HEK293 (cell line): ENCODE data around the gene ST7L.
A peak's percentile ranks its signal among the peaks of the same experiment; 100 is the strongest.

ENCODE experiments used
- ATF2 ChIP-seq: fragments of 450-650 bp; formaldehyde crosslinking; IDR thresholded peaks from 2 replicates; pipeline ENCODE4 v1.5.1; 2016; ENCODE audit warnings: missing biosample characterization, missing genetic modification characterization, low read depth
- KLF1 ChIP-seq: fragments of 450-650 bp; formaldehyde crosslinking; IDR thresholded peaks from 2 replicates; pipeline ENCODE4 v1.5.1; 2016; ENCODE audit warnings: missing biosample characterization, missing genetic modification characterization
- KLF10 ChIP-seq: fragments of 450-650 bp; IDR thresholded peaks from 2 replicates; pipeline ENCODE4 v1.5.1; 2018; ENCODE audit warnings: missing biosample characterization, mild to moderate bottlenecking, missing genetic modification characterization
- KLF17 ChIP-seq: fragments of 450-650 bp; formaldehyde crosslinking; IDR thresholded peaks from 2 replicates; pipeline ENCODE4 v1.5.1; 2016; ENCODE audit warnings: missing biosample characterization, missing genetic modification characterization
- MZF1 ChIP-seq: fragments of 450-650 bp; formaldehyde crosslinking; IDR thresholded peaks from 2 replicates; pipeline ENCODE4 v1.5.1; 2017; ENCODE audit warnings: missing biosample characterization, missing genetic modification characterization, borderline replicate concordance
- OVOL3 ChIP-seq: fragments of 450-650 bp; formaldehyde crosslinking; IDR thresholded peaks from 2 replicates; pipeline ENCODE4 v1.5.1; 2016; ENCODE audit warnings: missing biosample characterization, missing genetic modification characterization
- SP2 ChIP-seq: fragments of 450-650 bp; formaldehyde crosslinking; IDR thresholded peaks from 2 replicates; pipeline ENCODE4 v1.5.1; 2016; ENCODE audit warnings: missing biosample characterization, missing genetic modification characterization
- SP3 ChIP-seq: fragments of 450-650 bp; formaldehyde crosslinking; IDR thresholded peaks from 2 replicates; pipeline ENCODE4 v1.5.1; 2016; ENCODE audit warnings: missing biosample characterization, missing genetic modification characterization
- SP7 ChIP-seq: fragments of 450-650 bp; formaldehyde crosslinking; IDR thresholded peaks from 2 replicates; pipeline ENCODE4 v1.5.1; 2016; ENCODE audit warnings: missing biosample characterization, missing genetic modification characterization
- YY1 ChIP-seq: fragments of 450-650 bp; formaldehyde crosslinking; IDR thresholded peaks from 2 replicates; pipeline ENCODE4 v1.5.1; 2018; ENCODE audit warnings: missing biosample characterization, missing genetic modification characterization
- ZBTB1 ChIP-seq: fragments of 450-650 bp; formaldehyde crosslinking; IDR thresholded peaks from 2 replicates; pipeline ENCODE4 v1.5.1; 2016; ENCODE audit warnings: missing biosample characterization, missing genetic modification characterization
- ZBTB17 ChIP-seq: fragments of 450-650 bp; formaldehyde crosslinking; IDR thresholded peaks from 2 replicates; pipeline ENCODE4 v1.5.1; 2016; ENCODE audit warnings: missing biosample characterization, missing genetic modification characterization
- ZBTB48 ChIP-seq: fragments of 450-650 bp; formaldehyde crosslinking; IDR thresholded peaks from 2 replicates; pipeline ENCODE4 v1.5.1; 2016; ENCODE audit warnings: missing biosample characterization, missing genetic modification characterization
- ZBTB49 ChIP-seq: fragments of 450-650 bp; formaldehyde crosslinking; IDR thresholded peaks from 2 replicates; pipeline ENCODE4 v1.5.1; 2016; ENCODE audit warnings: missing biosample characterization, missing genetic modification characterization, low read depth
- ZEB2 ChIP-seq: fragments of 450-650 bp; formaldehyde crosslinking; IDR thresholded peaks from 2 replicates; pipeline ENCODE4 v1.5.1; 2016; ENCODE audit warnings: missing biosample characterization, missing genetic modification characterization
- ZFHX2 ChIP-seq: fragments of 450-650 bp; formaldehyde crosslinking; conservative IDR thresholded peaks from 2 replicates; pipeline ENCODE4 v1.5.1; 2016; ENCODE audit warnings: missing biosample characterization, missing genetic modification characterization
- ZNF132 ChIP-seq: fragments of 450-650 bp; formaldehyde crosslinking; IDR thresholded peaks from 2 replicates; pipeline ENCODE4 v1.5.1; 2017; ENCODE audit warnings: missing biosample characterization, missing genetic modification characterization, borderline replicate concordance
- ZNF157 ChIP-seq: fragments of 450-650 bp; formaldehyde crosslinking; IDR thresholded peaks from 2 replicates; pipeline ENCODE4 v1.5.1; 2016; ENCODE audit warnings: missing biosample characterization, missing genetic modification characterization
- ZNF16 ChIP-seq: fragments of 450-650 bp; formaldehyde crosslinking; IDR thresholded peaks from 2 replicates; pipeline ENCODE4 v1.5.1; 2016; ENCODE audit warnings: low read depth, missing biosample characterization, missing genetic modification characterization
- ZNF324 ChIP-seq: fragments of 450-650 bp; formaldehyde crosslinking; IDR thresholded peaks from 2 replicates; pipeline ENCODE4 v1.5.1; 2016; ENCODE audit warnings: missing biosample characterization, missing genetic modification characterization
- ZNF335 ChIP-seq: fragments of 450-650 bp; formaldehyde crosslinking; conservative IDR thresholded peaks from 2 replicates; pipeline ENCODE4 v1.5.1; 2016; ENCODE audit warnings: missing biosample characterization, missing genetic modification characterization
- ZNF341 ChIP-seq: fragments of 450-650 bp; formaldehyde crosslinking; IDR thresholded peaks from 2 replicates; pipeline ENCODE4; 2016; ENCODE audit warnings: low read depth, missing biosample characterization, missing genetic modification characterization
- ZNF366 ChIP-seq: fragments of 450-650 bp; formaldehyde crosslinking; conservative IDR thresholded peaks from 2 replicates; pipeline ENCODE4 v1.5.1; 2016; ENCODE audit warnings: missing biosample characterization, missing genetic modification characterization
- ZNF449 ChIP-seq: fragments of 450-650 bp; formaldehyde crosslinking; IDR thresholded peaks from 2 replicates; pipeline ENCODE4 v1.5.1; 2017; ENCODE audit warnings: missing biosample characterization, mild to moderate bottlenecking, missing genetic modification characterization, moderate library complexity
- ZNF48 ChIP-seq: fragments of 450-650 bp; formaldehyde crosslinking; IDR thresholded peaks from 2 replicates; pipeline ENCODE4 v1.5.1; 2016; ENCODE audit warnings: missing biosample characterization, missing genetic modification characterization
- ZNF558 ChIP-seq: fragments of 450-650 bp; formaldehyde crosslinking; IDR thresholded peaks from 2 replicates; pipeline ENCODE4 v1.5.1; 2016; ENCODE audit warnings: missing biosample characterization, missing genetic modification characterization
- ZNF561 ChIP-seq: fragments of 450-650 bp; IDR thresholded peaks from 2 replicates; pipeline ENCODE4 v1.5.1; 2018; ENCODE audit warnings: missing biosample characterization, missing genetic modification characterization, borderline replicate concordance
- ZNF600 ChIP-seq: fragments of 450-650 bp; formaldehyde crosslinking; IDR thresholded peaks from 2 replicates; pipeline ENCODE4 v1.5.1; 2016; ENCODE audit warnings: missing biosample characterization, missing genetic modification characterization
- ZNF623 ChIP-seq: fragments of 450-650 bp; formaldehyde crosslinking; IDR thresholded peaks from 2 replicates; pipeline ENCODE4 v1.5.1; 2016; ENCODE audit warnings: missing biosample characterization, missing genetic modification characterization
- ZNF692 ChIP-seq: fragments of 450-650 bp; formaldehyde crosslinking; IDR thresholded peaks from 2 replicates; pipeline ENCODE4 v1.5.1; 2016; ENCODE audit warnings: missing biosample characterization, missing genetic modification characterization
- ZNF76 ChIP-seq: fragments of 450-650 bp; formaldehyde crosslinking; IDR thresholded peaks from 2 replicates; pipeline ENCODE4; 2016; ENCODE audit warnings: low read depth, missing biosample characterization, missing genetic modification characterization, borderline replicate concordance
- ZNF843 ChIP-seq: fragments of 450-650 bp; formaldehyde crosslinking; IDR thresholded peaks from 2 replicates; pipeline ENCODE4 v1.5.1; 2016; ENCODE audit warnings: missing biosample characterization, missing genetic modification characterization
- ZXDB ChIP-seq: fragments of 450-650 bp; formaldehyde crosslinking; IDR thresholded peaks from 2 replicates; pipeline ENCODE4 v1.5.1; 2016; ENCODE audit warnings: missing biosample characterization, missing genetic modification characterization

ST7L gene

GRCh38 chr1:112619518-112620376 is 806 bp upstream of the ST7L start, which contains the start of gene CAPZA1 (continued):
- peak; percentile 84 for TF ChIP-seq ZNF449 (tag by site-specific recombination)
- peak; percentile 23; the same call in 1 of the 2 replicates for TF ChIP-seq ZNF324 (tag by site-specific recombination)
- TF ChIP-seq ZNF366 = peak; percentile 23; the same call in 1 of the 2 replicates
- peak; percentile 58; the same call in 1 of the 2 replicates for TF ChIP-seq ZNF692 (tag by site-specific recombination)
- TF ChIP-seq ZNF843 (tag by site-specific recombination) = 0 out of 2 replicates have a peak, but pooled peaks have one; percentile 13
- TF ChIP-seq ZNF76 (tag by site-specific recombination) = peak; percentile 91
- peak; percentile 34; the same call in 1 of the 2 replicates for TF ChIP-seq ZFHX2 (tag by site-specific recombination)
- TF ChIP-seq KLF1 (tag by site-specific recombination) = peak; percentile 72
- peak; percentile 84; the same call in 1 of the 2 replicates for TF ChIP-seq ZBTB48
- peak; percentile 24; the same call in 1 of the 2 replicates for TF ChIP-seq ZNF16 (tag by site-specific recombination)
- peak; percentile 42 for TF ChIP-seq SP3 (tag by site-specific recombination)
- no peak for TF ChIP-seq ZNF48 (tag by site-specific recombination)
- peak; percentile 92 for TF ChIP-seq ZNF600 (tag by site-specific recombination)
- TF ChIP-seq ZXDB (tag by site-specific recombination) = peak; percentile 58; the same call in 1 of the 2 replicates
- peak; percentile 36; the same call in 1 of the 2 replicates for TF ChIP-seq ZNF561
- TF ChIP-seq MZF1 (tag by site-specific recombination) = no peak
- peak; percentile 21; the same call in 1 of the 2 replicates for TF ChIP-seq SP7 (tag by site-specific recombination)
- peak; percentile 87 for TF ChIP-seq YY1 (tag by site-specific recombination)
- 0 out of 2 replicates have a peak, but pooled peaks have one; percentile 4 for TF ChIP-seq ZNF558 (tag by site-specific recombination)
- no peak for TF ChIP-seq ZNF623 (tag by site-specific recombination)
- TF ChIP-seq ZNF132 = no peak
- TF ChIP-seq ZNF335 (tag by site-specific recombination) = peak; percentile 85
- TF ChIP-seq KLF10 (tag by site-specific recombination) = peak; percentile 26; the same call in 1 of the 2 replicates
- peak; percentile 19; the same call in 1 of the 2 replicates for TF ChIP-seq KLF17 (tag by site-specific recombination)
- peak; percentile 75 for TF ChIP-seq SP2 (tag by site-specific recombination)
- peak; percentile 78; the same call in 1 of the 2 replicates for TF ChIP-seq ZEB2
- TF ChIP-seq ZNF341 (tag by site-specific recombination) = peak; percentile 84
- peak; percentile 99 for TF ChIP-seq ZBTB17 (tag by site-specific recombination)
- TF ChIP-seq ZBTB49 (tag by site-specific recombination) = no peak
- TF ChIP-seq ZBTB1 (tag by site-specific recombination) = no peak
- TF ChIP-seq ZNF157 = no peak
- peak; percentile 75; the same call in 1 of the 2 replicates for TF ChIP-seq ATF2 (tag by site-specific recombination)
- peak; percentile 50 for TF ChIP-seq OVOL3
